Nephron (organoid): ENCODE results near the gene CDC42BPB.

ENCODE experiments used
- H3K27ac Mint-ChIP-seq, 3 experiments: 2 replicates each; pipeline ENCODE4 v1.8.0; 2020; ENCODE audit warnings: mixed read lengths in 3 of 3, mild to moderate bottlenecking in 2 of 3, moderate library complexity in 1 of 3
- H3K27me3 Mint-ChIP-seq: 2 replicates; pipeline ENCODE4 v1.8.0; 2021; ENCODE audit warnings: low read depth, mild to moderate bottlenecking, moderate library complexity, mixed read lengths
- H3K36me3 Mint-ChIP-seq: 2 replicates; pipeline ENCODE4 v1.8.0; 2020; ENCODE audit warnings: low read depth, mixed read lengths
- H3K4me1 Mint-ChIP-seq: 2 replicates; pipeline ENCODE4 v1.8.0; 2020; ENCODE audit warnings: mixed read lengths
- H3K4me3 Mint-ChIP-seq, 3 experiments: 2 replicates each; pipeline ENCODE4 v1.8.0; 2020; ENCODE audit warnings: mild to moderate bottlenecking in 3 of 3, mixed read lengths in 3 of 3, moderate library complexity in 2 of 3
- H3K9me3 Mint-ChIP-seq: 2 replicates; pipeline ENCODE4 v1.8.0; 2020; ENCODE audit warnings: mixed read lengths
- CTCF ChIP-seq, 3 experiments: fragments of 200-600 bp; sonication (generic); IDR thresholded peaks; one replicate each; pipeline ENCODE4 v1.5.0; 2021; ENCODE audit warnings: antibody characterized with exemption in 3 of 3; ENCODE audit not compliant: unreplicated experiment in 3 of 3

Gene CDC42BPB

DNA sequence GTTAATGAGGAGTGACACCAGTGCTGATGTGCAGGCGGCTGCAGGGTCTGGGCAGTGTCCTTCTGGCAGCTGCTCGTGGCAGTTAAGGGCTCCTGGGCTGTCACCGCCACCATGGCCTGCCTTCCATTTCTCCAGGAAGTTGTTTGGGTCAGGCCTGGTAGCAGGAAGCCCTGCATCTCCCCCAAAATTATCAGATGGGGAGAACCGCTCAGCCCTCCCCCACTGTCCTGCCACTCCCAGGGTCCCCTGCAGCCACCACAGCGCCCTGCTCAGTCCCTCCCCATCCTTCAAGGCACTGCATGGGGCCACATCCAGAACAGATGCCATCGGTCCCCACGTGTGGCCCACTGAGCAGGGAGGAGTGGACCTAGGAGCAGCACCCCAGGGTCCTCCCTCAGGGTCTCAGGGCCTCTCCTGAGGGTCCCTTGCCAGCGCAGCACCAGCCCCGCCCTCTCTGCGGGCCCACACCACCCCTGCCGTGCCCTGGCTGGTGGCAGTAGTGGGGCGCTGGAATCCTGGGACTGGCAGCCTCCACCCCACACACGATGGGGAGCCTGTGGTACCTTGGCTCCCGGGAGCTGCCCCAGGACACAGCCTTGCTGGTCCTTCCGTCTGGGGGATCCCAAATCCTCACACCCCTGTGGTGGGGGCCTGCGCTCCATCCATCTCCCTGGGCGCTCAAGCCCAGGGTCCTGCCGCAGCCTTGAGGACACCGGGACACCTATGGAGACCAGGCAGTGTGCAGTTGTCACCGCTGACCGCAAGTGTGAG is 145.2 kb downstream of the CDC42BPB start:
- H3K4me1 Mint-ChIP-seq, result no peaks in the 10 kb centered on the region
- peaks cover 3% of the 10 kb centered on the region for H3K27me3 Mint-ChIP-seq
- H3K4me3 Mint-ChIP-seq, result no peak overlapping the region
- H3K36me3 Mint-ChIP-seq, result peaks cover 7% of the 10 kb centered on the region
- no peak for TF ChIP-seq CTCF (IDR thresholded peaks at IDR 0.05; ENCODE audit: unreplicated experiment in 3 of 3)
- H3K27ac Mint-ChIP-seq, result no peak overlapping the region
- no peaks in the 10 kb centered on the region for H3K9me3 Mint-ChIP-seq

DNA sequence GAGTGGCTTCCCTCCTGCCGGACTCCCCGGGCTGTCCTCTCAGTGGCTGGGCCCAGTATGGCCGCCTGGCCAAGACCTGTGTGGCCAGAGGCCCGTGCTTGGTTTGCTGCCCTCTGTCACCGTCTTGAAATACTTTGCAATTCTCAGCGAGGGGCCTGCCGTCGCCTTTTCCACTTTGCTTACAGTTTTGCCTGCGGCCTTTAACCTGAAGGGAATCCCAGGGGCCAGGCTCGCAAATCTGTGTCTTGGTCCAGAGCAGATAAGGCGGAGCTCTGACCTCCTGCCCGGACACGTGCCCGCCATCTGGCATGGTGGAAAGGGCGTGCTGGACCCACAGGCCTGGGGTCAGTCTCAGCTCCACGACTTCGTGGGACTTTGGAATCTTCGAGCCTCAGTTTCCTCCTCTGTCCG is 145.8 kb downstream of the CDC42BPB start:
- Mint-ChIP-seq H3K9me3 (no peaks in the 10 kb centered on the region), H3K4me1 (no peaks in the 10 kb centered on the region), H3K36me3 (peaks cover 11% of the 10 kb centered on the region), H3K27me3 (peaks cover 3% of the 10 kb centered on the region), H3K4me3 (no peak overlapping the region), H3K27ac (no peak overlapping the region)
- no peak for TF ChIP-seq CTCF (IDR thresholded peaks at IDR 0.05; ENCODE audit: unreplicated experiment in 3 of 3)

- H3K4me1 Mint-ChIP-seq, result no peaks in the 10 kb centered on the region
- no peaks in the 10 kb centered on the region for H3K9me3 Mint-ChIP-seq
- H3K4me3 Mint-ChIP-seq, result no peak overlapping the region
- TF ChIP-seq CTCF (IDR thresholded peaks at IDR 0.05; ENCODE audit: unreplicated experiment in 3 of 3), result no peak
- H3K27ac Mint-ChIP-seq, result no peak overlapping the region
- H3K27me3 Mint-ChIP-seq, result no peaks in the 10 kb centered on the region
- peaks cover 21% of the 10 kb centered on the region for H3K36me3 Mint-ChIP-seq
Observed at GRCh38 chr14:102910442-102910841, 146.9 kb downstream of the CDC42BPB start.

- no peak for TF ChIP-seq CTCF (IDR thresholded peaks at IDR 0.05; ENCODE audit: unreplicated experiment in 3 of 3)
- Mint-ChIP-seq H3K4me1 (no peaks in the 10 kb centered on the region), H3K27ac (no peak overlapping the region), H3K4me3 (no peak overlapping the region), H3K27me3 (no peaks in the 10 kb centered on the region), H3K9me3 (no peaks in the 10 kb centered on the region), H3K36me3 (peaks cover 26% of the 10 kb centered on the region)
Observed at GRCh38 chr14:102909911-102910310, 147.4 kb downstream of the CDC42BPB start.

GRCh38 chr14:102909462-102909861 is 147.9 kb downstream of the CDC42BPB start:
- no peak for TF ChIP-seq CTCF (IDR thresholded peaks at IDR 0.05; ENCODE audit: unreplicated experiment in 3 of 3)
- no peaks in the 10 kb centered on the region for H3K27me3 Mint-ChIP-seq
- peaks cover 27% of the 10 kb centered on the region for H3K36me3 Mint-ChIP-seq
- H3K4me1 Mint-ChIP-seq, result no peaks in the 10 kb centered on the region
- H3K4me3 Mint-ChIP-seq, result no peak overlapping the region
- H3K9me3 Mint-ChIP-seq, result no peaks in the 10 kb centered on the region
- no peak overlapping the region for H3K27ac Mint-ChIP-seq
